Mesenchymal stem cell (in vitro differentiated cells and primary cell): ENCODE measurements around the gene PLXDC2.

Experiments used
- DNase-seq: peaks from one replicate; pipeline ENCODE4 v3.0.0-alpha.2; 2013
- H2AFZ ChIP-seq: one replicate; pipeline ENCODE4 v1.6.1; 2013; ENCODE audit warnings: low read depth, mild to moderate bottlenecking, control low read depth, inconsistent platforms, low read length, moderate library complexity
- H2AK5ac ChIP-seq: 2 replicates; pipeline ENCODE4 v1.6.1; 2013; ENCODE audit warnings: low read length, moderate library complexity, mild to moderate bottlenecking, inconsistent platforms; ENCODE audit not compliant: severe bottlenecking
- H2BK120ac ChIP-seq: one replicate; pipeline ENCODE4 v1.6.1; 2013; ENCODE audit warnings: low read depth, mild to moderate bottlenecking, inconsistent platforms, low read length, moderate library complexity
- H2BK12ac ChIP-seq, 2 experiments: one replicate each; pipeline ENCODE4 v1.6.1; 2013; ENCODE audit warnings: inconsistent platforms in 2 of 2, low read length in 2 of 2, mild to moderate bottlenecking in 2 of 2, moderate library complexity in 2 of 2, control low read depth in 1 of 2
- H2BK15ac ChIP-seq: one replicate; pipeline ENCODE4 v1.6.1; 2013; ENCODE audit warnings: mild to moderate bottlenecking, low read depth, inconsistent platforms; ENCODE audit not compliant: poor library complexity, severe bottlenecking
- H2BK5ac ChIP-seq: 2 replicates; pipeline ENCODE4 v1.6.1; 2013; ENCODE audit warnings: low read depth, mild to moderate bottlenecking, low read length, control low read depth, inconsistent platforms; ENCODE audit not compliant: poor library complexity, severe bottlenecking
- H3K14ac ChIP-seq, 2 experiments: one replicate each; pipeline ENCODE4 v1.6.1; 2013; ENCODE audit warnings: inconsistent platforms in 2 of 2, low read length in 2 of 2, control low read depth in 1 of 2, mild to moderate bottlenecking in 1 of 2, moderate library complexity in 1 of 2
- H3K18ac ChIP-seq, 2 experiments: one replicate each; pipeline ENCODE4 v1.6.1; 2013; ENCODE audit warnings: inconsistent platforms in 2 of 2, low read length in 2 of 2, control low read depth in 1 of 2, low read depth in 1 of 2, mild to moderate bottlenecking in 1 of 2
- H3K23ac ChIP-seq, 2 experiments: one replicate each; pipeline ENCODE4 v1.6.1; 2013; ENCODE audit warnings: inconsistent platforms in 2 of 2, low read length in 2 of 2, mild to moderate bottlenecking in 2 of 2, moderate library complexity in 2 of 2, control low read depth in 1 of 2
- H3K27ac ChIP-seq: 2 replicates; pipeline ENCODE4 v1.5.1; 2013; ENCODE audit warnings: mild to moderate bottlenecking, moderate library complexity, low read length, control low read depth, inconsistent platforms; ENCODE audit not compliant: poor library complexity, severe bottlenecking
- H3K27me3 ChIP-seq, 2 experiments: 2 replicates each; pipeline versions ENCODE4 v1.6.1 to v1.7.0; 2013; ENCODE audit warnings: low read length in 2 of 2, mild to moderate bottlenecking in 2 of 2, moderate library complexity in 2 of 2, control low read depth in 1 of 2, inconsistent platforms in 1 of 2; ENCODE audit not compliant: control insufficient read depth in 1 of 2, insufficient read depth in 1 of 2
- H3K36me3 ChIP-seq, 2 experiments: 2 replicates each; pipeline versions ENCODE4 v1.6.1 to v1.7.0; 2013; ENCODE audit warnings: low read length in 2 of 2, control low read depth in 1 of 2, inconsistent platforms in 1 of 2, low read depth in 1 of 2, mild to moderate bottlenecking in 1 of 2; ENCODE audit not compliant: insufficient read depth in 2 of 2, control insufficient read depth in 1 of 2
- H3K4ac ChIP-seq, 2 experiments: one replicate each; pipeline ENCODE4 v1.6.1; 2013; ENCODE audit warnings: inconsistent platforms in 2 of 2, low read length in 2 of 2, mild to moderate bottlenecking in 2 of 2, moderate library complexity in 2 of 2, control low read depth in 1 of 2, low read depth in 1 of 2
- H3K4me1 ChIP-seq: 2 replicates; pipeline ENCODE4 v1.6.1; 2013; ENCODE audit warnings: low read depth, low read length, control low read depth; ENCODE audit not compliant: control insufficient read depth, insufficient read depth
- H3K4me2 ChIP-seq: 2 replicates; pipeline ENCODE4 v1.6.1; 2013; ENCODE audit warnings: low read length, mild to moderate bottlenecking, inconsistent platforms; ENCODE audit not compliant: poor library complexity, severe bottlenecking
- H3K4me3 ChIP-seq, 2 experiments: 2 replicates each; pipeline versions ENCODE4 v1.5.1 to v1.7.0; 2013; ENCODE audit warnings: low read length in 2 of 2, mild to moderate bottlenecking in 2 of 2, control low read depth in 1 of 2, low read depth in 1 of 2; ENCODE audit not compliant: insufficient read depth in 1 of 2
- H3K79me1 ChIP-seq: replicated peaks from 2 replicates; pipeline ENCODE4 v1.6.1; 2013; ENCODE audit warnings: mild to moderate bottlenecking, control low read depth, low read length, inconsistent platforms; ENCODE audit not compliant: poor library complexity, severe bottlenecking
- H3K9ac ChIP-seq: 2 replicates; pipeline ENCODE4 v1.7.0; 2013; ENCODE audit warnings: mild to moderate bottlenecking, low read length, moderate library complexity
- H3K9me3 ChIP-seq: 2 replicates; pipeline ENCODE4 v1.7.0; 2013; ENCODE audit warnings: mild to moderate bottlenecking, low read length; ENCODE audit not compliant: control insufficient read depth
- H4K8ac ChIP-seq: one replicate; pipeline ENCODE4 v1.6.1; 2013; ENCODE audit warnings: inconsistent platforms, mild to moderate bottlenecking, low read length, moderate library complexity
- H4K91ac ChIP-seq: one replicate; pipeline ENCODE4 v1.6.1; 2013; ENCODE audit warnings: mild to moderate bottlenecking, low read length, inconsistent platforms
- WGBS: methylation state at CpG from one replicate; pipeline ENCODE4 v1.1.7; 2013; ENCODE audit warnings: mixed read lengths; 5-methylcytosine and 5-hydroxymethylcytosine counted together

PLXDC2 gene

GRCh38 chr10:19848226-19848985 is 32.2 kb downstream of the PLXDC2 start:
- no peak overlapping the region for H2BK15ac ChIP-seq
- H2AFZ ChIP-seq: no peak overlapping the region
- H3K4ac ChIP-seq: no peak overlapping the region
- H2BK12ac ChIP-seq: no peak overlapping the region
- H2BK5ac ChIP-seq: no peak overlapping the region
- H3K4me3 ChIP-seq: no peak overlapping the region
- H2AK5ac ChIP-seq: peak overlapping the region; percentile 56
- H3K4me2 ChIP-seq: no peak overlapping the region
- 93% methylated on average over 4 of the region's 7 CpGs for WGBS
- H3K9ac ChIP-seq: no peak overlapping the region
- no peaks in the 10 kb centered on the region for H3K27me3 ChIP-seq
- H3K27ac ChIP-seq: no peak overlapping the region
- H4K91ac ChIP-seq: no peak overlapping the region
- peaks cover 5% of the 10 kb centered on the region for H3K4me1 ChIP-seq
- no peak overlapping the region for H2BK120ac ChIP-seq
- no peak overlapping the region for H3K18ac ChIP-seq
- no peaks in the 10 kb centered on the region for H3K9me3 ChIP-seq
- DNase-seq: no peak
- no peaks in the 10 kb centered on the region for H3K36me3 ChIP-seq
- H3K79me1 ChIP-seq: no peaks in the 10 kb centered on the region
- no peak overlapping the region for H4K8ac ChIP-seq
- H3K23ac ChIP-seq: no peak overlapping the region
- no peak overlapping the region for H3K14ac ChIP-seq

GRCh38 chr10:19853831-19854230 is 37.6 kb downstream of the PLXDC2 start:
- H3K4me3 ChIP-seq: no peak overlapping the region
- H2BK12ac ChIP-seq: peak overlapping the region in 1 of 2 experiments; percentile 24
- no peaks in the 10 kb centered on the region for H3K27me3 ChIP-seq
- no peak overlapping the region for H3K9ac ChIP-seq
- no peak overlapping the region for H4K91ac ChIP-seq
- no peak for DNase-seq
- H2BK120ac ChIP-seq: no peak overlapping the region
- H3K79me1 ChIP-seq: peaks cover 3% of the 10 kb centered on the region
- peak overlapping the region; percentile 70 for H2AK5ac ChIP-seq
- H3K36me3 ChIP-seq: no peaks in the 10 kb centered on the region
- H3K14ac ChIP-seq: peak overlapping the region in 1 of 2 experiments; percentile 65
- no peak overlapping the region for H3K27ac ChIP-seq
- no peak overlapping the region for H4K8ac ChIP-seq
- H3K9me3 ChIP-seq: no peaks in the 10 kb centered on the region
- no peak overlapping the region for H2AFZ ChIP-seq
- peak overlapping the region in 1 of 2 experiments; percentile 47 for H3K4ac ChIP-seq
- H3K4me1 ChIP-seq: peaks cover 6% of the 10 kb centered on the region
- H2BK5ac ChIP-seq: no peak overlapping the region
- no peak overlapping the region for H3K23ac ChIP-seq
- H3K4me2 ChIP-seq: no peak overlapping the region
- no peak overlapping the region for H2BK15ac ChIP-seq
- no peak overlapping the region for H3K18ac ChIP-seq
- 55% methylated on average over 5 of the region's 5 CpGs for WGBS

GRCh38 chr10:19857876-19858275 is 41.6 kb downstream of the PLXDC2 start:
- peaks cover 3% of the 10 kb centered on the region for H3K79me1 ChIP-seq
- H3K4me3 ChIP-seq: no peak overlapping the region
- 95% methylated on average over 3 of the region's 3 CpGs for WGBS
- H3K9ac ChIP-seq: no peak overlapping the region
- H2BK15ac ChIP-seq: no peak overlapping the region
- H3K18ac ChIP-seq: no peak overlapping the region
- no peaks in the 10 kb centered on the region for H3K9me3 ChIP-seq
- H2AK5ac ChIP-seq: no peak overlapping the region
- no peak overlapping the region for H3K23ac ChIP-seq
- H3K27ac ChIP-seq: no peak overlapping the region
- no peak overlapping the region for H2BK5ac ChIP-seq
- H4K8ac ChIP-seq: no peak overlapping the region
- no peak for DNase-seq
- H4K91ac ChIP-seq: no peak overlapping the region
- H3K36me3 ChIP-seq: no peaks in the 10 kb centered on the region
- peaks cover 3% of the 10 kb centered on the region for H3K4me1 ChIP-seq
- no peak overlapping the region for H2BK120ac ChIP-seq
- H3K27me3 ChIP-seq: no peaks in the 10 kb centered on the region
- H3K4ac ChIP-seq: no peak overlapping the region
- H3K14ac ChIP-seq: no peak overlapping the region
- no peak overlapping the region for H2BK12ac ChIP-seq
- H2AFZ ChIP-seq: no peak overlapping the region
- H3K4me2 ChIP-seq: no peak overlapping the region

GRCh38 chr10:19860107-19860506 is 43.9 kb downstream of the PLXDC2 start:
- H4K91ac ChIP-seq: no peak overlapping the region
- H3K4me1 ChIP-seq: no peaks in the 10 kb centered on the region
- H3K14ac ChIP-seq: no peak overlapping the region
- no peak overlapping the region for H3K4me2 ChIP-seq
- no peak overlapping the region for H3K27ac ChIP-seq
- no peaks in the 10 kb centered on the region for H3K79me1 ChIP-seq
- no peak overlapping the region for H2AFZ ChIP-seq
- no peak overlapping the region for H3K23ac ChIP-seq
- no peak overlapping the region for H3K4ac ChIP-seq
- no peak for DNase-seq
- H3K9me3 ChIP-seq: no peaks in the 10 kb centered on the region
- H3K4me3 ChIP-seq: no peak overlapping the region
- no peak overlapping the region for H3K18ac ChIP-seq
- H2BK12ac ChIP-seq: no peak overlapping the region
- no peak overlapping the region for H2AK5ac ChIP-seq
- no peak overlapping the region for H4K8ac ChIP-seq
- H2BK120ac ChIP-seq: no peak overlapping the region
- H3K27me3 ChIP-seq: no peaks in the 10 kb centered on the region
- H2BK5ac ChIP-seq: no peak overlapping the region
- H2BK15ac ChIP-seq: no peak overlapping the region
- H3K9ac ChIP-seq: no peak overlapping the region
- no peaks in the 10 kb centered on the region for H3K36me3 ChIP-seq
- WGBS: 83% methylated on average over 1 of the region's 1 CpG
